COR-L47 (cell line): Measurements from ENCODE around the gene CHST15.

Experiments
- DNase-seq: peaks from one replicate; lab custom pipeline; 2025; lab: John Stamatoyannopoulos, UW

The CHST15 gene, protein sequence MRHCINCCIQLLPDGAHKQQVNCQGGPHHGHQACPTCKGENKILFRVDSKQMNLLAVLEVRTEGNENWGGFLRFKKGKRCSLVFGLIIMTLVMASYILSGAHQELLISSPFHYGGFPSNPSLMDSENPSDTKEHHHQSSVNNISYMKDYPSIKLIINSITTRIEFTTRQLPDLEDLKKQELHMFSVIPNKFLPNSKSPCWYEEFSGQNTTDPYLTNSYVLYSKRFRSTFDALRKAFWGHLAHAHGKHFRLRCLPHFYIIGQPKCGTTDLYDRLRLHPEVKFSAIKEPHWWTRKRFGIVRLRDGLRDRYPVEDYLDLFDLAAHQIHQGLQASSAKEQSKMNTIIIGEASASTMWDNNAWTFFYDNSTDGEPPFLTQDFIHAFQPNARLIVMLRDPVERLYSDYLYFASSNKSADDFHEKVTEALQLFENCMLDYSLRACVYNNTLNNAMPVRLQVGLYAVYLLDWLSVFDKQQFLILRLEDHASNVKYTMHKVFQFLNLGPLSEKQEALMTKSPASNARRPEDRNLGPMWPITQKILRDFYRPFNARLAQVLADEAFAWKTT

DNA sequence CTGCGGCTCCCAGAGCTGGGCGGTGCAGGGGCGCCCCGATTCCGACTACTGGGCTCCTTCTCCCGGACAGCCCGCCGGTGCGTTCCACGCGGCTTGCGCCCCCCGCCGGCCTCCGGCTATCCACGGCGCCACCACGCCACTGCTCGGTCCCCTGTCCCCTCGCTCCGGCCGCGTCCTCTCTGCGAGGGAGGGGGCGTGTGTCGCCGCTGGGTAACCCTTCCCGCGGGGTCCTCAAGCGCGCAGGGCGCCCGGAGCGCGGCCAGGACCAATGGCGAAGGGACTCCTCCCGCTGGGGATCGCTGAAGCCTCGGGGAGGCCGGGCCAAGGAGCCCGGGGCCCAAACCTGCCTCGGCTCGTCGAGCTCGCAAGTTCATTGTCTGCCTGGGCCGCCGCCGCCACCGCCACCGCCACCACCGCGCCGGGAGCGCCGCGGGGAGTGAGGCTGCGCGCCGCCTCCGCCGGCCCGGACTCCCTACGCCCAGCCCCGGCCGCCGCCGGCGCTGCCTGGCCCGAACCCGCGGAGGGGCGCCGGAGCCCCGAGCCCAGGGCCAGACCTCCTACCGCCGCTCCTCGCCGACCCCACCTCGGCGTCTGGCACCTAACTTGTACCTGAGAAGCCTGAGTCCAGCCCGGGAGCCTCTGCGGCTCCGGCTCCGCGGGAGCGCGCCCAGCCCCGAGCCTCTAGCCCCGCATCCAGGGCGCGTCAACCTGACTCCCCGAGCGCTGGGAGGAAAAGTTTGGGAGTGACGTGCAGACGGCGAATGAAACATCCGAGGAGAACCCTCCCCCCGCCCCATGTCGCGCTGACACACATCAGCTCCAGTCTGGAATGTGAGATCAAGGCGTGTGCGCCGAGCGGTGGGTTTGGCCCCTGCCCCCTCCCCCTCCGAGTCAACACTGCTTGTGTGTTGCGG lies at the start of gene CHST15:
TSS of gene CHST15 (minus strand) at position 739 of the 914 bp plus-strand sequence. CDS start 47,386 bp downstream, outside the sequence.
- DNase-seq: no peak

- DNase-seq: no peak
Observed at GRCh38 chr10:124142960-124143359, 49.6 kb upstream of the CHST15 start.

GRCh38 chr10:124142006-124142739 lies 48.8 kb upstream of the CHST15 start:
- DNase-seq: no peak

GRCh38 chr10:124138883-124139348 lies 45.5 kb upstream of the CHST15 start:
- DNase-seq: no peak

- no peak for DNase-seq
Observed at GRCh38 chr10:124138195-124138882, 44.9 kb upstream of the CHST15 start.

GRCh38 chr10:124134251-124134893 lies 41.0 kb upstream of the CHST15 start:
- no peak for DNase-seq

GRCh38 chr10:124132876-124133275 lies 39.5 kb upstream of the CHST15 start:
- DNase-seq: no peak

DNA sequence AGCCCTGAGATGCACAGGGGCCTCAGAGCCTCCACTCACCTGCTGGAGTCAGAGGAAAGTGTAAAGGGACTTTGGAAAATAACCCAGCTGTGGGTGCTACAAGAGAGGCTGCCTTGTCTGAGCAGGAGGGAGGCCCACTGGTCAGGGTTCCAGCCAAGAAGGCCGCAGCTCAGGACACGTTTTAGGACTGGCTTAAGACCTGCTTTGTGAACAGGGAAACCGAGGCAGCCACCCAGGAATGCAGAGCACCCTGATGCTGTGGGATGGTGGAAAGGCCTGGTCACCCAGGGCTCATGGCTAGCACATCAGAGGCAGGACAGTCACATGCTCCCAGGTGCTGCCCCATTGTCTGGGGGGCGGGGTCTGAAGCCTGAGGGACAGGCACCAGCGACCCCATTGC lies 38.9 kb upstream of the CHST15 start:
- DNase-seq: no peak

GRCh38 chr10:124131172-124131571 lies 37.8 kb upstream of the CHST15 start:
- no peak for DNase-seq

- DNase-seq: no peak
Observed at GRCh38 chr10:124130198-124130900, 37.0 kb upstream of the CHST15 start.

GRCh38 chr10:124129471-124129870 lies 36.1 kb upstream of the CHST15 start:
- DNase-seq: no peak

DNA sequence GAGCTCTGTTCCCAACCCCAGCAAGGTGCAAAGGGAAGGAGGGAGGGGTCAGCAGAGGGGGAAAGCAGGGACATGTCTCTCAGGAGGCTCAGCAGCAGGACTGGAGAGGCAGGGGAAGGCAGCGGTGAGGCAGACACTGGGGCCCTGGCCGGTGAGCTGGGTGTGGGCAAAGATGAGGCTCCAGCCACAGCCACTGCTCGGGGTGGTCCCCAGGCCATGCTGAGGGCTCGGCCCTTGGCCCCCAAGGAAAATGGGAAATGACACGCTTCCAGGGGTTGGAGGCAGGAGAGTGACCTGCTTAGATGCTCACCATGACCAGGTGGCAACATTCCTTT lies 35.4 kb upstream of the CHST15 start:
- DNase-seq: no peak

GRCh38 chr10:124127965-124128810 lies 34.8 kb upstream of the CHST15 start:
- DNase-seq: no peak

DNA sequence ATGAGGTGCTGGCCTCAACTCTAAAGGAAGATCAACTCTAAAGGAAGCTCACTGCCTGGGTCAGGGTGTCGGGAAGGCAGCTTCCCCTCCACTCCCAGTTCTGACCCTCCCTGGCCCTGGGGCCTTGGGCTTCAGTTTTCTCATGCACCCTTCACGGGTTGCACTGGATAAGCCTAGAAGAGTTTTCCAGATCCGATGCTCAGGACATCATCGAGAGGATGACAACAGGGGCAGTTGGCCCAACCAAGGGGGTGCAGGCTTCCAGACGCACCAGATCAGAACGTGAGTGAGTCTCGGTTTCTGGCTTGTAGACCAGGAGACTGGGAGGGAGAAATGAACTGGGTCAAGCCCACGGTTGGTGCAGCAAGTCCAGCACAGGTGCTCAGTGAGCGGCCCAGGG lies 34.2 kb upstream of the CHST15 start:
- no peak for DNase-seq

DNA sequence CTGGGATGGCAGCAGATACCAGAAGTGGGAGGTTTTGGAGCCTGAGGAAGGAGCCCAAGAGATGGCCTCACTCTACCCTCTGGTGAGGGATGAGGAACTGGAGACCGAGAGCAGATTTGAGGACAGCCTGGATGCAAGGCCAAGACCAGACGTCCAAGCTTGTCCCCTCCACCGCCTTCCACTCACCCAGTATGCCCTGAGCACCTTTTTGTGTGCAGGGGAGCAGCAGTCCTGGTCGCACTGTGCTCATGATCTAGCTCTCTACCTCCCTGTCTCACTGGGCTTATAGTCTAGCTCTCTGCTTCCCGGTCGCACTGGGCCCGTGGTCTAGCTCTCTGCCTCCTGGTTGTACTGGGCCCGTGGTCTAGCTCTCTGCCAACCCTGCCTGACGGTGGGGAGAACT lies 33.6 kb upstream of the CHST15 start:
- DNase-seq: no peak

DNA sequence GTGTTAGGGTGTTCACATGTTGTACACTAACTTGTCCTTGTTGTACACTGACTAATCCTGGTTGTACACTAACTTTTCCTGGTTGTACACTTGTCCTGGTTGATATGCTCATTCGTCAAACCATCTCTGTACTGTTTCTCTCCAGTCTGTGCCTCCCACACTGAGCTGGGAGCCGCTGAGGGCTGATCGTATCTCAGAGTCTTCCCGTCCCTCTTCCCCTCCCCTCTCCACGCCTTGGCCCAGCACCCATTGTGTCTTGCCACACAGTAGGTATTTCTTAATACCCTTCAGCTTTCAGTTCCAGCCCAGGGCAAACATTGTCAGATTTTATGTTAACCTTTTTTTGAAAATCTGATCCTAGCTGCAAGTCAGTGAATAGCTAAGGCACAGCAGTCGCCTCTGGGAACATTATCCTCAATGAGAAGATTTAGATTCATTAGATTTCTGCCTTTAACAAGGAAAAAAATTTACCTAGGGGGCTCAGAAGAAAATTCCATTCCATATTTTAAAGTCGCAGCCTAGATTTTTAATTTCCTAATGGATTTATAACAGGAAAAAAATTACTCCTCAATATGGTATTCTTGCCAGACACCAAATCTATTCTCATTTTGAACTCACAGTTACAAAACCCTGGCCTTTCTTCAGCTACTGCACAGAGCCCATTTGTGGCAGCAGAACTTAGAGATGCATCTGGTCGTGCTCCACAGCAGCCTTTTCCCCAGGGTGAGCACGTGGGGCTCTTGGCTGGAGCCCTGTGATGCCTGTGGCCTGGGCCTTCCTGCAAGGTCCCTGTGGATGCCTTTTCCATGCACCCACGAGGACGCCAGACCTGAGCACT lies 33.0 kb upstream of the CHST15 start:
- DNase-seq: no peak

DNA sequence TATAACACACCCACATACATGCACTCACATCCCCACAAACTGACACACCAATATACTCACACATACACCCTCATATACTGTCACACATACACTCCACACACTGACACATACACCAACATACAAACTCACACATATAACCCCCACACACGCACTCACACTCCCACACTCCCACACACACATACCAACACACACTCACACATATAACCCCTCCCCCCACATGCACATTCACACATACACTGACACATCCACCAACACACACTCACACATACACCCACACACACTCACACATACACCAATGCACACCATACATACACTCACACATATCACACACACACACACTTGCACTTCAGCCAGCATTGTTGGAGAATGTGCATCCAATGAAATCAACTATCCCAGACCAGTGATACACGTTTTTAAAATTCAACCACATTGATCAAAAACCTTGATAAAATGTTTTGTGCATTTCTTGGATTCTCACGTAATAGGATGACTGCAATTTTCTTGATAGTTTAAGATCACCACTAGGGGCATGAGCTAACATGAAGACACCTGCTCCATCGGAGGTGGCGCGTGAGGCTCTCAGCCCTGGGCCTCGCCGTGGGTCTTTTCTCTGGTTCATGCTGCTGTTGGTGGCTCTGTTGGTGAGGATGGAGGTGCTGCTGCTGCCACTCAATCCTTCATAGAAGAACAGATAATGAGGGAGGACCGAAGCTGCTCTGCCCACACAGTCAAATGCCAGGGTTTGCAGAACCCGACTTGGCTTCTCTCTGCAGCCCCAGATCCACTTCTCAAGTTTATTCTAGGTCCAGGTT lies 32.1 kb upstream of the CHST15 start:
- no peak for DNase-seq
